Esophagus mucosa (tissue), 1 donor: ENCODE measurements around the gene HSPB9. TPM values are rescaled to one million over a fixed set of nuclear protein-coding genes. Genes with fewer than 3 reads are reported as not detected.

Source experiments
- ATAC-seq: fragments of 200-7000 bp; cut with Tn5 transposase; one replicate; pipeline ENCODE4 v1.9.1; 2020
- total RNA-seq: library from RNA; stranded (reverse); gene quantifications from one replicate; pipeline ENCODE4 v1.2.4, GENCODE V29; 2023
- donor health status: DM: yes; HTN: yes; CAD: no.

Gene HSPB9
- total RNA-seq, 1 donor from 2014 or later: not detected

DNA sequence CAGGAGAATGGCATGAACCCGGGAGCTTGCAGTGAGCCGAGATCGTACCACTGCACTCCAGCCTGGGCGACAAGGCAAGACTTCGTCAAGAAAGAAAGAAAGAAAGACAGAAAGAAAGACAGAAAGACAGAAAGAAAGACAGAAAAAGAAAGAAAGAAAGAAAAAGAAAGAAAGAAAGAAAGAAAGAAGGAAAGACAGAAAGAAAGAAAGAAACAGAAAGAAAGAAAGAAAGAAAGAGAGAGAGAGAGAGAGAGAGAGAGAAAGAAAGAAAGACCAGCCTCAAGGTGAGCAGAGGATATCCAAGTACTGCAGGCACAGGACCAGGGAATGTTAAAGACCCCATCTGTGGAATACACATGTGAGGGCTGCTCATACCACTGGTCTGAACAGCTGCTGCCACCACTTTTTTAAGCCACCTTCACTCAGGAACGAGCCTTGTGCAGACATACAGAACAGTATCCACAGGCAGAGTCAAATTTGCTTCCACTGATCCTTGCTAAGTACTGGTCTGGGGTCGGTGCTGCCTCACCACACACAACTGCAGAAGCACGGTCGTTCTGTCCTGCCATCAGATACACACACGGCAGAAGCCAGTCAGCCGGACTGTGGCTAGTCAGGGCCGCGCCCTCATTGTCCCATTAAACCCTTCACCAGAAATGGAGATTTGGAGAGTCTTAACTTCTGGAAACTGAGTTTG is 24.5 kb downstream of the HSPB9 start:
- ATAC-seq: no peak

GRCh38 chr17:42153919-42154742 is 31.5 kb downstream of the HSPB9 start:
- no peak for ATAC-seq

DNA sequence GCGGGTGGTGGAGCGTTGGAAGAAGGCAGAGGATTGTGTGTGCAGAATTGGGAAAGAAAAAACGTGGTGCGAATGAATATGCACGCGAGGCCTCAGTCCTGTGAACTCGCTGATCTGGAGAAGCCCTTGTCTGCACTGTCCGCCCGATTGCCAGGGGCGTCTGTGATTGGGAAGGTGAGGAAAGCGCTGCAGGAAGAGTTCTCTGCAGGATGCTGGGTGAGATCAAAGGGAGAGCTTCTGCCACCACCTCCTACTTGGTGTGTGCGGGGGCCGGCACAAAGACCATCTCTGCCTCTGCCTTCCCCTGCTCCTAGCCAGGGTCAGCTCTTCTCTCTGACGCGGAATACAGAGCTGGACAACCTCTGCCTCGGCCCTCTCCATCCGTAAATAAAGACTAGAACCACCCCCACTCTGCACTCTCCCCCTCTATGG is 33.0 kb downstream of the HSPB9 start:
- no peak for ATAC-seq

DNA sequence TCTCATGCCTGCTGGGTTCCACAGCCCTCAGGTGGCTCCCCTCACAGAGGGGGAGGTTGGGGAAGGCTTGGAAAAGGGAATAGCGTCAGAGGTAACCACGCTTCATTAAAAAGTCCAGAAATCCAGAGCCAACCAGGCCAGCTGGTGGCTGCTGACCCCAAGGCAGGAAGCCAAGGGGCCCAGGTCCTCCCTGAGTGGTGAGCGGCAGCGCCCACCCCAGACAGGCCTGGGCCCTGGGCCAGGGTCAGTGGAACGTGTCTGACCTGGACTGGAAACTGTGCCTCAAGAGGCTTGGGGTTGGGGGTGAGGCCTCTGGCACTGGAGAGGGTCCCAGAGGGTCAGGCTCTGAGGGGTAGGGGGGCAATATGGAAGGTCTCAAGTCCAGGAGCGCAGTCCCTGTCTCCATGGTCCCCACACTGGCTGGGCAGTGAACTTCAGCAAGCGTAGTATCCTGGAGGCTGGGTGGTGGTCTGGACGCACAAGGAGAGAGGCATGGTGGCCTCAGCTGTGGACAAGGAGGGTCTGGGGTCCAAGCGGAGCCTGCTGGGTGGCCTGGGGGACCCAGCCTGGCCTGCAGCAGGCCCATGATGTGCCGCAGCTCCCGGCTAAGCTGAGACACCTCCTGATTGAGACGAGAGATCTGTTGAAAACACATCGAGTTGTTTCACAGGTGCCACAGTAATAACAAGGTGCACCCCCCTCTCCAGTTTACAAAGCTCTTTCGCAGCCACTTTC is 37.4 kb downstream of the HSPB9 start:
- no peak for ATAC-seq

DNA sequence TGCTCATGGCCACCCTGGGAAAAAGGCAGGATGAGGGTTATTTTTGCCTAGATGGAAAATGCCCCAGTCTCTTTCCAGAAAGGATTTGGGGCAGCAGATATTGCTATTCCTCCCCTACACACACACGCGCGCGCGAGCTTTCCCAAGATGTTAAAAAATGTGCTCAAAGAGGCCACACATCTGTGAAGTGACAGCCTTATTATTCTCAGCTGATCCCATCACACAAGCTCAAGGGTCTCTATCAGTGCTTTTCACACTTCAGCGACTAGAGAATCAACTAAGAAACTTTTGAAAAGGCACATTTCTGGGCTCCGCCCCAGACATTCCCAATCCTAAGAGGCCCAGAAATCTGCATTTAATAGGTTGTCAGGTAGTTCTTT is 37.9 kb downstream of the HSPB9 start:
- ATAC-seq: no peak

- peak; percentile 27 for ATAC-seq
These were observed 40.5 kb downstream of the HSPB9 start for GRCh38 chr17:42163113-42163512.

GRCh38 chr17:42163696-42164407 is 41.2 kb downstream of the HSPB9 start:
- no peak for ATAC-seq

DNA sequence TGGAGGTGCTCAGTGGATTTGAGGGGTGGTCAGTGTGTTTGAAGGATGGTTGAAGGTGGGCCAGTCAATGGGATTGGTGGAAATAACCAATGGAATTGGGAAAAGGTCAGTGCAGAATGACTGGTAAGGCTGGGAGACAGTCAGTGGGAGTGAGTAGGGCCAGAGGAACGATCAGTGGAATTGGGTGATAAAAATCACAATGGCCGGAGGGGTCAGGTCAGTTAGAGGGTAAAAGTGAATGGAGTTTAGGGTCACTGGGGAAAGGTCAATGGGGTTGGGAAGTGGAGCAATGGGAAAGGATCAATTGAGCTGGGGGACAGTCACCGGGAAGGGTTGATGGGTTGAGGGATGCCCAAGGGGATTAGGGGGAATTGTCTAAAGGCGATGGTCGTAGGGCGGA is 43.1 kb downstream of the HSPB9 start:
- ATAC-seq: no peak

DNA sequence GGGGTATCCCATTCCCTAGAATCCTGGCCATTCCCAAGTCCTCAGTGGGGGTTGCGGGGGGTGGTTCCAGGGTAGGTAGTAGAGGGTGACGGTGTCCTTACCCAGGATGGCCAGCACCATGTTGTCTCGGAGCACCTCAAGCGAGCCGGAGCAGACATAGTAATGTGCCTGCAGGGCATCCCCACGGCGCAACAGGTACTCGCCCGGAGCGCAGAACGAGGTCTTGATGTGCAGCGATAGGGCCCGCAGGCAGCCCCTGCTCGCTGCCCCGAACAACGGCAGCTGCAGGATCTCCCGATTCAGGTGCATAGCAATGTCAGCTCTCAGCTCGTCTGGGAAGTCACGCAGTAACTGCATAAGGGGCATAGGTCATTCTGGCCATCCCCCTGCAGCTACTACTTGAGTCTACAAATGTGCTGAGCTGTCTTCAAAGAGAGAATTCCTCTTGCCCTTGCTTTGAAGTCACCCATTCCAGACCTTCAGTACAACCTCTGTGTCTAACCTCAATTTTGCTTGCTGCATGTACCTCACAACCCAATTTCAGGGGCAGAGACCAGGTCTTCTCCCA is 43.7 kb downstream of the HSPB9 start:
- ATAC-seq: no peak

GRCh38 chr17:42167807-42168206 is 45.2 kb downstream of the HSPB9 start:
- ATAC-seq: no peak

- no peak for ATAC-seq
These were observed 46.7 kb downstream of the HSPB9 start for GRCh38 chr17:42169351-42169750.

DNA sequence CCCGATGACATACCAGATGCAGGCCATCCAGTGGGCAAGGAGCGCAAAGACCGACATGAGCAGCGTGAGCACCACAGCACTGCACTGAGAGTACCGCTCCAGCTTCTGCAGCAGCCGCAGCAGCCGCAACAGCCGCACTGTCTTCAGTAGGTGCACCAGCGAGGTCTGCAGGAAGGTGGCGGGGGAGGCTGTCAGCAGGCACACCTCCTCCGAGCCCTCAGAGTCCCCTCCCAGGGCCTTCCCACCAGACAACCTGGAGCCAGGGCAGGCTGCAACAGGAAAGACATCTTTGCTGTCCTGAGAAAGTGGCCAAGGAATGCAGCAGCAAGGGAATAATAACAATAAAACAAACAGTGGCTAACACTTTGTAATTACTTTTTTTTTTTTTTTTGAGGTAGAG is 49.2 kb downstream of the HSPB9 start:
- peak; percentile 34 for ATAC-seq

Other genes with a start within 250 kb of the HSPB9 start
- 161 TPM for gene ACLY, start 203.9 kb upstream of the HSPB9 start, total RNA-seq
- gene ODAD4, start 192.2 kb upstream of the HSPB9 start, total RNA-seq: not detected
- gene CNP, start 156.0 kb upstream of the HSPB9 start, total RNA-seq: 89.9 TPM
- gene DNAJC7, start 105.4 kb upstream of the HSPB9 start, total RNA-seq: 75.5 TPM
- 30.3 TPM for gene NKIRAS2, start 102.7 kb upstream of the HSPB9 start, total RNA-seq
- gene C17orf113, start 72.2 kb upstream of the HSPB9 start, total RNA-seq: 0.48 TPM
- 0.44 TPM for gene ZNF385C, start 24.3 kb upstream of the HSPB9 start, total RNA-seq
- gene DHX58, start 10.1 kb upstream of the HSPB9 start, total RNA-seq: 6.3 TPM
- 20.8 TPM for gene KAT2A, start 1.4 kb upstream of the HSPB9 start, total RNA-seq
- 63.8 TPM for gene RAB5C, start 32.2 kb downstream of the HSPB9 start, total RNA-seq
- gene KCNH4, start 58.3 kb downstream of the HSPB9 start, total RNA-seq: not detected
- not detected for gene HCRT, start 62.6 kb downstream of the HSPB9 start, total RNA-seq
- gene GHDC, start 71.7 kb downstream of the HSPB9 start, total RNA-seq: 9.0 TPM
- 18.1 TPM for gene STAT5B, start 153.6 kb downstream of the HSPB9 start, total RNA-seq
- gene STAT5A, start 165.7 kb downstream of the HSPB9 start, total RNA-seq: 6.9 TPM